Measurements from ENCODE around the gene SEMA5A. TPM values are rescaled to one million over a fixed set of nuclear protein-coding genes. Genes with fewer than 3 reads are reported as not detected.
A peak's percentile ranks its signal among the peaks of the same experiment; 100 is the strongest.

SEMA5A gene
- total RNA-seq, 1 donor from 2014 or later = 38.9 TPM

- ATAC-seq = no peak
Observed at GRCh38 chr5:9241479-9242305, 304.2 kb downstream of the SEMA5A start.

GRCh38 chr5:9240431-9240830, 305.4 kb downstream of the SEMA5A start:
- DNase-seq (no peak), ATAC-seq (no peak)
- Histone ChIP-seq H3K4me1 (no peaks in the 10 kb centered on the region), H3K27ac (no peak overlapping the region), H3K27me3 (no peaks in the 10 kb centered on the region), H3K9me3 (no peaks in the 10 kb centered on the region), H3K4me3 (no peak overlapping the region), H3K36me3 (no peaks in the 10 kb centered on the region)
- no peak for TF ChIP-seq CTCF (IDR thresholded peaks at IDR 0.05)
- intact Hi-C loops (cut with DNase I) = no loop called here

More at GRCh38 chr5:9241479-9242305, 304.2 kb downstream of the SEMA5A start:
- no peak for TF ChIP-seq CTCF (IDR thresholded peaks at IDR 0.05)
- Histone ChIP-seq H3K4me1 (no peaks in the 10 kb centered on the region), H3K4me3 (no peak overlapping the region), H3K9me3 (no peaks in the 10 kb centered on the region), H3K27me3 (no peaks in the 10 kb centered on the region), H3K27ac (no peak overlapping the region), H3K36me3 (no peaks in the 10 kb centered on the region)
- intact Hi-C loops (cut with DNase I) = no loop called here
- no peak for DNase-seq

GRCh38 chr5:9239626-9240025, 306.2 kb downstream of the SEMA5A start:
- peak overlapping the region; percentile 3 for H3K27ac ChIP-seq
- no peaks in the 10 kb centered on the region for H3K9me3 ChIP-seq
- H3K27me3 ChIP-seq = no peaks in the 10 kb centered on the region
- no peaks in the 10 kb centered on the region for H3K4me1 ChIP-seq
- no peaks in the 10 kb centered on the region for H3K36me3 ChIP-seq
- no peak for TF ChIP-seq CTCF (IDR thresholded peaks at IDR 0.05)
- intact Hi-C loops (cut with DNase I) = no loop called here
- no peak for DNase-seq
- no peak for ATAC-seq
- H3K4me3 ChIP-seq = no peak overlapping the region

GRCh38 chr5:9239071-9239470, 306.8 kb downstream of the SEMA5A start:
- Histone ChIP-seq H3K9me3 (no peaks in the 10 kb centered on the region), H3K4me3 (no peak overlapping the region), H3K27me3 (no peaks in the 10 kb centered on the region), H3K27ac (peak overlapping the region; percentile 3), H3K36me3 (no peaks in the 10 kb centered on the region), H3K4me1 (no peaks in the 10 kb centered on the region)
- TF ChIP-seq CTCF (IDR thresholded peaks at IDR 0.05) = no peak
- intact Hi-C loops (cut with DNase I) = no loop called here
- DNase-seq (no peak), ATAC-seq (no peak)

GRCh38 chr5:9233712-9234111, 312.2 kb downstream of the SEMA5A start:
- no peak for TF ChIP-seq CTCF (IDR thresholded peaks at IDR 0.05)
- no peaks in the 10 kb centered on the region for H3K27me3 ChIP-seq
- H3K4me1 ChIP-seq = no peaks in the 10 kb centered on the region
- DNase-seq (no peak), ATAC-seq (peak; percentile 28)
- H3K4me3 ChIP-seq = no peak overlapping the region
- no peaks in the 10 kb centered on the region for H3K36me3 ChIP-seq
- H3K9me3 ChIP-seq = no peaks in the 10 kb centered on the region
- intact Hi-C loops (cut with DNase I) = no loop called here
- no peak overlapping the region for H3K27ac ChIP-seq
